HCT116 (cell line): ENCODE measurements around the gene GSG1L. TPM values are rescaled to one million over a fixed set of nuclear protein-coding genes. Genes with fewer than 3 reads are reported as not detected.

Experiments
- ATAC-seq: fragments of 200-7000 bp; cut with Tn5 transposase; 2 replicates; pipeline ENCODE4 v1.9.1; 2020; ENCODE audit warnings: mild to moderate bottlenecking, moderate library complexity
- BruUV-seq: library from RNA; stranded (reverse); fragments of 400-500 nt; replicated peaks from 2 replicates; lab custom pipeline; 2021; lab: Mats Ljungman, UMichigan
- CTCF ChIA-PET: fragments of 300-600 bp; sonication (Branson Sonifier 250); formaldehyde crosslinking; loops from one replicate; lab custom pipeline; 2021; ENCODE audit warnings: antibody characterized with exemption; lab: Charles Lee
- POLR2A ChIA-PET: fragments of 300-600, 350-600 bp; sonication (Branson Sonifier 250); formaldehyde crosslinking; loops from one replicate; lab custom pipeline; 2021; ENCODE audit warnings: antibody characterized with exemption; lab: Charles Lee
- RAD21 ChIA-PET, 2 experiments: fragments of 300-600 bp; sonication (Branson Sonifier 250); formaldehyde crosslinking; loops; one replicate each; lab custom pipeline; 2023; ENCODE audit warnings: low total read pairs in 2 of 2; ENCODE audit not compliant: uncharacterized antibody in 2 of 2, unreplicated experiment in 2 of 2, low non-redundant PET in 1 of 2; lab: Charles Lee
- DNase-seq: peaks from one replicate; pipeline ENCODE4 v3.0.0-alpha.2; 2010; ENCODE audit warnings: low read depth, low spot score
- H2AFZ ChIP-seq: fragments of 200-600 bp; shearing (Covaris generic), sonication (generic); 2 replicates; pipeline ENCODE4 v1.6.1; 2017; ENCODE audit warnings: low read depth, mixed run types, mixed read lengths, antibody characterized with exemption, low read length; ENCODE audit not compliant: poor library complexity, severe bottlenecking
- H3K27ac ChIP-seq: 2 replicates; pipeline ENCODE4 v1.5.1; 2012; ENCODE audit warnings: low read depth, low read length
- H3K27me3 ChIP-seq: fragments of 200-600 bp; sonication (generic); 2 replicates; pipeline ENCODE4 v1.6.1; 2016; ENCODE audit warnings: mixed run types, low read length, mixed read lengths; ENCODE audit not compliant: insufficient read depth
- H3K36me3 ChIP-seq, 2 experiments: fragments of 200-500 bp in 1 of 2; fragments of 200-600 bp in 1 of 2; sonication (Bioruptor generic) in 1 of 2; sonication (generic) in 1 of 2; 2 replicates each; pipeline versions ENCODE4 v1.5.1 to v1.6.1; 2014 to 2016; ENCODE audit warnings: low read length in 2 of 2, inconsistent platforms in 1 of 2, mixed read lengths in 1 of 2, mixed run types in 1 of 2; ENCODE audit not compliant: insufficient read depth in 2 of 2, control insufficient read depth in 1 of 2
- H3K4me1 ChIP-seq, 2 experiments: fragments of 200-600 bp in 1 of 2; sonication (generic) in 1 of 2; 2 replicates each; pipeline versions ENCODE4 v1.5.1 to v1.6.1; 2012 to 2017; ENCODE audit warnings: low read length in 2 of 2, inconsistent platforms in 1 of 2, mild to moderate bottlenecking in 1 of 2, mixed read lengths in 1 of 2, mixed run types in 1 of 2, moderate library complexity in 1 of 2; ENCODE audit not compliant: insufficient read depth in 2 of 2, control insufficient read depth in 1 of 2
- H3K4me2 ChIP-seq: fragments of 200-600 bp; sonication (generic); 2 replicates; pipeline ENCODE4 v1.6.1; 2017; ENCODE audit warnings: mixed run types, low read length, mixed read lengths
- H3K4me3 ChIP-seq, 2 experiments: fragments of 200-600 bp in 1 of 2; sonication (generic) in 1 of 2; replicated peaks in 1 of 2; 2 replicates each; pipeline ENCODE4 v1.5.1; 2011 to 2016; ENCODE audit warnings: low read length in 2 of 2, control low read depth in 1 of 2, low read depth in 1 of 2, mild to moderate bottlenecking in 1 of 2, mixed read lengths in 1 of 2, mixed run types in 1 of 2
- H3K79me2 ChIP-seq: fragments of 200-600 bp; sonication (generic); 2 replicates; pipeline ENCODE4 v1.6.1; 2017; ENCODE audit warnings: mild to moderate bottlenecking, mixed run types, low read length, moderate library complexity, mixed read lengths; ENCODE audit not compliant: insufficient read depth
- H3K9ac ChIP-seq: fragments of 200-600 bp; sonication (generic); 2 replicates; pipeline ENCODE4 v1.6.1; 2016; ENCODE audit warnings: low read length, mixed read lengths
- H3K9me2 ChIP-seq: fragments of 200-600 bp; sonication (generic), shearing (Covaris generic); 2 replicates; pipeline ENCODE4 v1.6.1; 2017; ENCODE audit warnings: mixed run types, mild to moderate bottlenecking, moderate library complexity; ENCODE audit not compliant: insufficient read depth
- H3K9me3 ChIP-seq, 2 experiments: fragments of 200-500 bp in 1 of 2; fragments of 200-600 bp in 1 of 2; sonication (Bioruptor generic) in 1 of 2; sonication (generic) in 1 of 2; 2 replicates each; pipeline ENCODE4 v1.6.1; 2014 to 2017; ENCODE audit warnings: low read length in 2 of 2, mixed read lengths in 2 of 2, inconsistent platforms in 1 of 2, low read depth in 1 of 2, mild to moderate bottlenecking in 1 of 2, mixed run types in 1 of 2, moderate library complexity in 1 of 2; ENCODE audit not compliant: control insufficient read depth in 1 of 2, insufficient read depth in 1 of 2
- H4K20me1 ChIP-seq: fragments of 200-600 bp; sonication (generic), shearing (Covaris generic); 2 replicates; pipeline ENCODE4 v1.6.1; 2017; ENCODE audit warnings: mixed run types, mild to moderate bottlenecking, moderate library complexity; ENCODE audit not compliant: insufficient read depth
- EGR1 ChIP-seq: IDR thresholded peaks from 2 replicates; pipeline ENCODE4 v1.6.1; 2012; ENCODE audit warnings: low read depth
- FOSL1 ChIP-seq: IDR thresholded peaks from 2 replicates; pipeline ENCODE4 v1.6.1; 2012; ENCODE audit warnings: low read depth
- JUND ChIP-seq: IDR thresholded peaks from 2 replicates; pipeline ENCODE4 v1.6.1; 2012
- POLR2A ChIP-seq: IDR thresholded peaks from 2 replicates; pipeline ENCODE4 v1.7.0; 2011; ENCODE audit warnings: borderline replicate concordance; ENCODE audit not compliant: insufficient read depth, insufficient read length; ENCODE audit errors: extremely low read depth
- RAD21 ChIP-seq: IDR thresholded peaks from 2 replicates; pipeline ENCODE4 v1.6.1; 2012; ENCODE audit warnings: low read depth, mild to moderate bottlenecking
- SP1 ChIP-seq: IDR thresholded peaks from 2 replicates; pipeline ENCODE4 v1.6.1; 2012; ENCODE audit warnings: low read depth
- SRF ChIP-seq: IDR thresholded peaks from 2 replicates; pipeline ENCODE4 v1.6.1; 2012; ENCODE audit warnings: low read depth
- TCF7L2 ChIP-seq: IDR thresholded peaks from 2 replicates; pipeline ENCODE4 v1.7.0; 2011; ENCODE audit warnings: borderline replicate concordance, inconsistent platforms; ENCODE audit not compliant: insufficient read depth, insufficient read length; ENCODE audit errors: extremely low read depth
- ZNF274 ChIP-seq: fragments of 200-500 bp; sonication (Bioruptor generic); IDR thresholded peaks from 2 replicates; pipeline ENCODE4 v1.6.1; 2014; ENCODE audit warnings: mild to moderate bottlenecking, low read depth, low read length, inconsistent platforms
- intact Hi-C: fragments of 100-400 bp; cut with micrococcal nuclease; formaldehyde crosslinking; loops from 2 replicates; pipeline ENCODE4 v1.10.0; 2022
- total RNA-seq: library from RNA; stranded (reverse); gene quantifications from one replicate; pipeline ENCODE4 v1.2.1, GENCODE V29; 2021; ENCODE audit not compliant: unreplicated experiment
- TF ChIP-seq, protein P1 (sequence below): IDR thresholded peaks from 2 replicates; pipeline ENCODE4 v1.6.1; 2011; ENCODE audit warnings: mild to moderate bottlenecking, low read length, moderate library complexity; ENCODE audit not compliant: insufficient replicate concordance; ENCODE audit errors: extremely low read depth
- TF ChIP-seq, protein P2 (sequence below), 3 experiments: fragments of 200-600 bp in 1 of 3; sonication (generic) in 1 of 3; IDR thresholded peaks in 2 of 3; conservative IDR thresholded peaks in 1 of 3; 2 replicates each; pipeline ENCODE4 v1.5.1; 2012 to 2017; ENCODE audit warnings: low read depth in 2 of 3, low read length in 2 of 3, antibody characterized with exemption in 1 of 3, borderline replicate concordance in 1 of 3, control low read depth in 1 of 3, mild to moderate bottlenecking in 1 of 3, mixed read lengths in 1 of 3, mixed run types in 1 of 3, moderate library complexity in 1 of 3; ENCODE audit not compliant: insufficient read depth in 1 of 3

Gene GSG1L
- total RNA-seq, 1 experiment from 2014 or later, result not detected

DNA sequence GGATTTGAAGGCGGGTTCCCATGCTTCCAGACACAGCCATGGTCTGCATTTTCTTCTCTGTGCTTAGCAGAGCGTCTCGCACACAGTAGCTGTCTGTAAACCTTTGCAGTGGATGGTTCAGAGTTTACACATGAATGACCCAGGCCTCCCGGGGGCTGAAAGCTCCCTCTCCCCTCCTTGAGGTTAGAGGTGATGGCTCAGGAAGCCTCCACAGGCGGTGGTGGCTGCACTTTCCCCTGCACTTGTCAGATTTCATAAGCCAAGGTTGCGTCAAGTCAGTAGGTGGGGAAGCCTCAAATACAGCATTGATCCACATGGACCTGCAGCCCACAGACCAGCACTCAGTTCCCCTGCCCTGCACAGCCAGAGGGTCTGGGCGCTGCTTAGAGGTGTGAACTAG is 301.7 kb downstream of the GSG1L start (continued):
- TF ChIP-seq SRF, result no peak
- TF ChIP-seq POLR2A, result no peak
- TF ChIP-seq JUND, result no peak
- TF ChIP-seq SP1, result no peak

DNA sequence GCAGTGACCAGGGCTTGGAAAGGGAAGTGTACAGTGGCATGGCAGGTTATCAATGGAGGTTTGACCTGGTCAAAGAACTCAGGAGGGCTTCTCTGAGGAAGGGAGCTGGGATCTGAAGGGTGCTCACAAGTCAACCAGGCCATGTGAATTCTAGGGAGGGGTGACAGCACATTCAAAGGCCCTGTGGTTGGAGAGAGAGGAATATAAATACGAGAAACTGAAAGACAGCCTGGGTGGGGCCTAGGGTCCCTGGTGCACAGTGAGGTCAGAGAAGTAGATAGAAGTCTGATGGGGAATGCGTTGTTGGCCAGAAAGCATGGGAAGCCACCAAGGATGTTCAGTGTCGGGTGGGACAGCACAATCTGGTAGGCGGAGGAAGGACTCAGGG is 302.7 kb downstream of the GSG1L start:
- peaks cover 6 to 31% of the 10 kb centered on the region in 2 experiments for H3K4me1 ChIP-seq
- RAD21 ChIA-PET, result no interaction called here
- intact Hi-C loops, result no loop called here

More for the DNA sequence above, 302.7 kb downstream of the GSG1L start:
- Histone ChIP-seq H4K20me1 (no peaks in the 10 kb centered on the region), H3K27me3 (no peaks in the 10 kb centered on the region), H3K27ac (no peak overlapping the region), H3K9me2 (no peaks in the 10 kb centered on the region), H2AFZ (no peak overlapping the region), H3K79me2 (no peaks in the 10 kb centered on the region), H3K9ac (no peak overlapping the region), H3K9me3 (no peaks in the 10 kb centered on the region), H3K36me3 (no peaks in the 10 kb centered on the region), H3K4me2 (no peak overlapping the region), H3K4me3 (no peak overlapping the region)
- DNase-seq (no peak), ATAC-seq (no peak)
- POLR2A ChIA-PET, result no interaction called here
- no TSS peak for BruUV-seq
- CTCF ChIA-PET, result no interaction called here
- no peak for TF ChIP-seq RAD21
- TF ChIP-seq, protein P1, sequence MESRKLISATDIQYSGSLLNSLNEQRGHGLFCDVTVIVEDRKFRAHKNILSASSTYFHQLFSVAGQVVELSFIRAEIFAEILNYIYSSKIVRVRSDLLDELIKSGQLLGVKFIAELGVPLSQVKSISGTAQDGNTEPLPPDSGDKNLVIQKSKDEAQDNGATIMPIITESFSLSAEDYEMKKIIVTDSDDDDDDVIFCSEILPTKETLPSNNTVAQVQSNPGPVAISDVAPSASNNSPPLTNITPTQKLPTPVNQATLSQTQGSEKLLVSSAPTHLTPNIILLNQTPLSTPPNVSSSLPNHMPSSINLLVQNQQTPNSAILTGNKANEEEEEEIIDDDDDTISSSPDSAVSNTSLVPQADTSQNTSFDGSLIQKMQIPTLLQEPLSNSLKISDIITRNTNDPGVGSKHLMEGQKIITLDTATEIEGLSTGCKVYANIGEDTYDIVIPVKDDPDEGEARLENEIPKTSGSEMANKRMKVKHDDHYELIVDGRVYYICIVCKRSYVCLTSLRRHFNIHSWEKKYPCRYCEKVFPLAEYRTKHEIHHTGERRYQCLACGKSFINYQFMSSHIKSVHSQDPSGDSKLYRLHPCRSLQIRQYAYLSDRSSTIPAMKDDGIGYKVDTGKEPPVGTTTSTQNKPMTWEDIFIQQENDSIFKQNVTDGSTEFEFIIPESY, result no peak
- no peak for TF ChIP-seq FOSL1
- TF ChIP-seq SRF, result no peak
- no peak for TF ChIP-seq SP1
- TF ChIP-seq TCF7L2, result no peak
- TF ChIP-seq ZNF274, result no peak
- TF ChIP-seq POLR2A, result no peak
- TF ChIP-seq JUND, result no peak
- TF ChIP-seq EGR1, result no peak
- TF ChIP-seq, protein P2, sequence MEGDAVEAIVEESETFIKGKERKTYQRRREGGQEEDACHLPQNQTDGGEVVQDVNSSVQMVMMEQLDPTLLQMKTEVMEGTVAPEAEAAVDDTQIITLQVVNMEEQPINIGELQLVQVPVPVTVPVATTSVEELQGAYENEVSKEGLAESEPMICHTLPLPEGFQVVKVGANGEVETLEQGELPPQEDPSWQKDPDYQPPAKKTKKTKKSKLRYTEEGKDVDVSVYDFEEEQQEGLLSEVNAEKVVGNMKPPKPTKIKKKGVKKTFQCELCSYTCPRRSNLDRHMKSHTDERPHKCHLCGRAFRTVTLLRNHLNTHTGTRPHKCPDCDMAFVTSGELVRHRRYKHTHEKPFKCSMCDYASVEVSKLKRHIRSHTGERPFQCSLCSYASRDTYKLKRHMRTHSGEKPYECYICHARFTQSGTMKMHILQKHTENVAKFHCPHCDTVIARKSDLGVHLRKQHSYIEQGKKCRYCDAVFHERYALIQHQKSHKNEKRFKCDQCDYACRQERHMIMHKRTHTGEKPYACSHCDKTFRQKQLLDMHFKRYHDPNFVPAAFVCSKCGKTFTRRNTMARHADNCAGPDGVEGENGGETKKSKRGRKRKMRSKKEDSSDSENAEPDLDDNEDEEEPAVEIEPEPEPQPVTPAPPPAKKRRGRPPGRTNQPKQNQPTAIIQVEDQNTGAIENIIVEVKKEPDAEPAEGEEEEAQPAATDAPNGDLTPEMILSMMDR (IDR thresholded peaks at IDR 0.05 in 2 of 3, conservative IDR thresholded peaks at IDR 0.05 in 1 of 3; ENCODE audit: borderline replicate concordance in 1 of 3, insufficient read depth in 1 of 3, low read depth in 2 of 3, low read length in 2 of 3), result no peak
